Upper lobe of left lung (tissue), 4 donors: ENCODE data around the gene CLK1.

Experiments used
- EP300 ChIP-seq, 4 donors: sonication (generic); formaldehyde crosslinking; IDR thresholded peaks; one replicate each; pipeline ENCODE4 v1.5.1; 2017; ENCODE audit warnings: antibody characterized with exemption in 4 of 4, control low read depth in 2 of 4
- POLR2AphosphoS5 ChIP-seq, 2 donors: sonication (generic); formaldehyde crosslinking; IDR thresholded peaks; one replicate each; pipeline ENCODE4 v1.5.1; 2017; ENCODE audit warnings: antibody characterized with exemption in 2 of 2
- TF ChIP-seq, protein P1 (sequence below), 6 experiments: fragments of 450-650 bp in 4 of 6; fragments of 200-600 bp in 2 of 6; sonication (generic) in 2 of 6; IDR thresholded peaks; one replicate each; pipeline ENCODE4 v1.5.1; 2016 to 2019; ENCODE audit warnings: antibody characterized with exemption in 6 of 6

DNA sequence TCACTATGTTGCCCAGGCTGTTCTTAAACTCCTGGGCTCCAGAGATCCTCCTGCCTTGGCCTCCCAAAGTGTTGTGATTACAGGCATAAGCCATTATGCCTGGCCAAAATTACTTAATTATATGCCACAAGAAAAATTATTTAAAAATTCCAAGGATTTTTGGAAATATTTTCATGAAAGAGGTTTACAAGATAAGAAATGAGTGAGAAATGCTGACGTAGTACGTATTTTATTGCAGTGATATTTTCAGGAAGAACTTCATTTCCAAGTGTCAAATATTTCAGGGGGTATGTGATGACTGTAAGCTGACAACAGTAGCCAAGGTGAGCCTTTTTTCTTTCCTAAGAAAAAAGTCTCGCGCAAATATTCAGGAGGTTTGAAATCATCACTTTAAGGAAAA, 45.5 kb upstream of the CLK1 start:
- no peak for TF ChIP-seq EP300 (IDR thresholded peaks at IDR 0.05)
- TF ChIP-seq, protein P1, sequence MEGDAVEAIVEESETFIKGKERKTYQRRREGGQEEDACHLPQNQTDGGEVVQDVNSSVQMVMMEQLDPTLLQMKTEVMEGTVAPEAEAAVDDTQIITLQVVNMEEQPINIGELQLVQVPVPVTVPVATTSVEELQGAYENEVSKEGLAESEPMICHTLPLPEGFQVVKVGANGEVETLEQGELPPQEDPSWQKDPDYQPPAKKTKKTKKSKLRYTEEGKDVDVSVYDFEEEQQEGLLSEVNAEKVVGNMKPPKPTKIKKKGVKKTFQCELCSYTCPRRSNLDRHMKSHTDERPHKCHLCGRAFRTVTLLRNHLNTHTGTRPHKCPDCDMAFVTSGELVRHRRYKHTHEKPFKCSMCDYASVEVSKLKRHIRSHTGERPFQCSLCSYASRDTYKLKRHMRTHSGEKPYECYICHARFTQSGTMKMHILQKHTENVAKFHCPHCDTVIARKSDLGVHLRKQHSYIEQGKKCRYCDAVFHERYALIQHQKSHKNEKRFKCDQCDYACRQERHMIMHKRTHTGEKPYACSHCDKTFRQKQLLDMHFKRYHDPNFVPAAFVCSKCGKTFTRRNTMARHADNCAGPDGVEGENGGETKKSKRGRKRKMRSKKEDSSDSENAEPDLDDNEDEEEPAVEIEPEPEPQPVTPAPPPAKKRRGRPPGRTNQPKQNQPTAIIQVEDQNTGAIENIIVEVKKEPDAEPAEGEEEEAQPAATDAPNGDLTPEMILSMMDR (IDR thresholded peaks at IDR 0.05): no peak
- TF ChIP-seq POLR2AphosphoS5 (IDR thresholded peaks at IDR 0.05): no peak
